GM19351 (cell line): ENCODE results near the gene MOB3B.

Experiments used
- ATAC-seq: cut with Tn5 transposase; IDR thresholded peaks from one replicate; pipeline ENCODE4 v1.9.1; 2021; ENCODE audit warnings: mild to moderate bottlenecking, moderate library complexity; ENCODE audit not compliant: unreplicated experiment

The MOB3B gene

GRCh38 chr9:27293996-27294395, 235.6 kb downstream of the MOB3B start:
- ATAC-seq, result no peak

GRCh38 chr9:27292659-27293405, 236.8 kb downstream of the MOB3B start:
- ATAC-seq, result no peak

- no peak for ATAC-seq
Observed at GRCh38 chr9:27291292-27291691, 238.3 kb downstream of the MOB3B start.

GRCh38 chr9:27282269-27282668, 247.3 kb downstream of the MOB3B start:
- no peak for ATAC-seq

- no peak for ATAC-seq
Observed at GRCh38 chr9:27280860-27281259, 248.8 kb downstream of the MOB3B start.

GRCh38 chr9:27280249-27280648, 249.4 kb downstream of the MOB3B start:
- ATAC-seq, result no peak

- no peak for ATAC-seq
Observed at GRCh38 chr9:27279611-27280010, 250.0 kb downstream of the MOB3B start.

- no peak for ATAC-seq
Observed at GRCh38 chr9:27278374-27278773, 251.2 kb downstream of the MOB3B start.

- ATAC-seq, result peak; percentile 65
Observed at GRCh38 chr9:27276193-27277030, 253.2 kb downstream of the MOB3B start.
